Lower lobe of right lung (tissue), 2 donors: ENCODE results near the gene UNC13A. TPM values are rescaled to one million over a fixed set of nuclear protein-coding genes. Genes with fewer than 3 reads are reported as not detected.
A peak's percentile ranks its signal among the peaks of the same experiment; 100 is the strongest.

Experiments used
- ATAC-seq, 2 donors: fragments of 200-7000 bp; cut with Tn5 transposase; one replicate each; pipeline ENCODE4 v1.9.1; 2020 to 2022; ENCODE audit warnings: mild to moderate bottlenecking in 2 of 2, moderate library complexity in 2 of 2
- DNase-seq: peaks from one replicate; pipeline ENCODE4 v3.0.0-alpha.2; 2020
- H3K27ac ChIP-seq: fragments of 200-600 bp; one replicate; pipeline ENCODE4 v1.8.0; 2022
- H3K27me3 ChIP-seq: fragments of 200-600 bp; one replicate; pipeline ENCODE4 v1.8.0; 2022; ENCODE audit warnings: low read depth
- H3K36me3 ChIP-seq: fragments of 200-600 bp; one replicate; pipeline ENCODE4 v1.8.0; 2022; ENCODE audit warnings: mild to moderate bottlenecking
- H3K4me1 ChIP-seq: fragments of 200-600 bp; one replicate; pipeline ENCODE4 v1.8.0; 2022
- H3K4me3 ChIP-seq: fragments of 200-600 bp; one replicate; pipeline ENCODE4 v1.8.0; 2022; ENCODE audit warnings: mild to moderate bottlenecking
- H3K9me3 ChIP-seq: fragments of 200-600 bp; one replicate; pipeline ENCODE4 v1.8.0; 2022
- intact Hi-C: fragments of 100-400 bp; cut with DNase I; formaldehyde crosslinking; loops from one replicate; pipeline ENCODE4 v1.11.0; 2022
- total RNA-seq: library from RNA; stranded (reverse); fragmentation: NEBNext Ultra II Directional; extraction: Animal tissue kit (Norgen Biotek cat#: 25700); gene quantifications from one replicate; pipeline ENCODE4 v1.2.1, GENCODE V29; 2021
- TF ChIP-seq, protein P1 (sequence below): fragments of 200-600 bp; IDR thresholded peaks from one replicate; pipeline ENCODE4 v1.8.0; 2022; ENCODE audit warnings: antibody characterized with exemption, mild to moderate bottlenecking
- donor health status: DM: no; HTN: yes; CAD: no; lungs with severe emphysema.

The UNC13A gene
- total RNA-seq, 1 donor from 2014 or later: 0.21 TPM

DNA sequence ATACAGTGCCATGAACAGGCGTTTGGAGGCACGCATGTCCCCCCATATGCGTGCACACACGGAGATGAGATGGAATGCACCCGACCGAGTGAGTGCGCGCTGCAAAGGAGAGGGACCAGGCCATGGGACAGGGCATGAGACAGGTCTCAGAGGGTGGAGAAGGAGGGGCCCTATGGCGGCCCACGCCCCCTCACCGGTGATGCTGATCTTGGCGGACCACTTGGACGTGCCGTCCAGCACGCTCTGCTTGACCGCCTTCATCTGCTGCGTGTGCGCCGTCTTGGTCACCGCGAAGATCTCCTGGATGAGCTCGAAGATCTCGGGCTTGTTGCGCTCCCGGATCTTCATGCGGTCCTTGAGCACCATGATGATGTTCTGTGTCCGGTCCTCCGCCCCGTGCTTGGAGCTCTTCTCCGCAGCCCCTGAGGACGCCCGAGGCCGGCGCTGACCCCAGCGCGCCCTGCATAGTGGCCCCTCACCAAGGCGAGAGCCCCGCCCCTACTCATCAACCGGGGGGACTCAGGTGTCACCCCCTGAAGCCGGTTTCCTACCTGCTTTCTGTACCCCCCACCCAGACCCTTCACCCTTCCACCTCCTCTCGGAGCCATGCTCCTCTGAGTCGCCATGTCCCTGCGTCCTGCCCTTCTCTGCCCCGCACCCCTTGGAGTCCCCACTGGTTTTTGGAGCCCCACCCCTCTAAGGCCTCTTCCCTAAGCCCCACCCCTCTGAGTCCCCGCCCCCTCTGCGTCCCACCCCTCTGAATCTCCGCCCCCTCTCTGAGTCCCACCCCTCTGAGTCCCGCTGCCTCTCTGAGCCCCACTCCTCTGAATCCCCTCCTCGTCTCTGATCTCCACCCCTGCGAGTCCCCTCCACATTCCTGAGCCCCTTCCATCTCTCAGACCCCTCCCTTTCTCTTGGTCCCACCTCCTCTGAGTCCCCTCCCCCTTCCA is 40.8 kb downstream of the UNC13A start:
- TF ChIP-seq, protein P1, sequence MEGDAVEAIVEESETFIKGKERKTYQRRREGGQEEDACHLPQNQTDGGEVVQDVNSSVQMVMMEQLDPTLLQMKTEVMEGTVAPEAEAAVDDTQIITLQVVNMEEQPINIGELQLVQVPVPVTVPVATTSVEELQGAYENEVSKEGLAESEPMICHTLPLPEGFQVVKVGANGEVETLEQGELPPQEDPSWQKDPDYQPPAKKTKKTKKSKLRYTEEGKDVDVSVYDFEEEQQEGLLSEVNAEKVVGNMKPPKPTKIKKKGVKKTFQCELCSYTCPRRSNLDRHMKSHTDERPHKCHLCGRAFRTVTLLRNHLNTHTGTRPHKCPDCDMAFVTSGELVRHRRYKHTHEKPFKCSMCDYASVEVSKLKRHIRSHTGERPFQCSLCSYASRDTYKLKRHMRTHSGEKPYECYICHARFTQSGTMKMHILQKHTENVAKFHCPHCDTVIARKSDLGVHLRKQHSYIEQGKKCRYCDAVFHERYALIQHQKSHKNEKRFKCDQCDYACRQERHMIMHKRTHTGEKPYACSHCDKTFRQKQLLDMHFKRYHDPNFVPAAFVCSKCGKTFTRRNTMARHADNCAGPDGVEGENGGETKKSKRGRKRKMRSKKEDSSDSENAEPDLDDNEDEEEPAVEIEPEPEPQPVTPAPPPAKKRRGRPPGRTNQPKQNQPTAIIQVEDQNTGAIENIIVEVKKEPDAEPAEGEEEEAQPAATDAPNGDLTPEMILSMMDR: no peak
- no peaks in the 10 kb centered on the region for H3K36me3 ChIP-seq
- no peak overlapping the region for H3K27ac ChIP-seq
- H3K4me1 ChIP-seq: no peaks in the 10 kb centered on the region
- H3K27me3 ChIP-seq: peaks cover 8% of the 10 kb centered on the region
- H3K9me3 ChIP-seq: no peaks in the 10 kb centered on the region
- H3K4me3 ChIP-seq: no peak overlapping the region
- ATAC-seq: peak in 1 of 2 donors; percentile 13
- intact Hi-C loops: no loop called here
- peak; percentile 30 for DNase-seq

DNA sequence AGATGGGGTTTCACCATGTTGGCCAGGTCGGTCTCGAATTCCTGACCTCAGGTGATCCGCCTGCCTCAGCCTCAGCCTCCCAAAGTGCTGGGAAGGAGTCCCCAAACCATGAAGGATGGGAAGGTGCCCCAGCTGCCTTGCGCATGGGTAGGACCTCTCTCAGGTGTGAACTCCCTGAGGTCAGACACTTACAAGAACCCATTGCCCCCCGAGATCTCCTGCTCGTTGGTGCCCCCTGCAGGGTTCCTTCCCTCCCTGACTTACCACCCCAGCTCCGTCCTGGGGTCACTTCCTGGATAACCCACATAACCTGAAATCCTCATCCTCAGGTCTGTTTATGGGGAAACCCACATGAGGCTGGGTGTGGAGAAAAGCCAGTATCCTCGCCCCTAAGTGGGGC is 41.7 kb downstream of the UNC13A start:
- Histone ChIP-seq H3K27ac (no peak overlapping the region), H3K36me3 (no peaks in the 10 kb centered on the region), H3K4me3 (no peak overlapping the region), H3K9me3 (no peaks in the 10 kb centered on the region), H3K27me3 (peaks cover 9% of the 10 kb centered on the region), H3K4me1 (no peaks in the 10 kb centered on the region)
- no peak for ATAC-seq
- peak; percentile 11 for DNase-seq
- intact Hi-C loops: no loop called here
- TF ChIP-seq, protein P1: no peak

DNA sequence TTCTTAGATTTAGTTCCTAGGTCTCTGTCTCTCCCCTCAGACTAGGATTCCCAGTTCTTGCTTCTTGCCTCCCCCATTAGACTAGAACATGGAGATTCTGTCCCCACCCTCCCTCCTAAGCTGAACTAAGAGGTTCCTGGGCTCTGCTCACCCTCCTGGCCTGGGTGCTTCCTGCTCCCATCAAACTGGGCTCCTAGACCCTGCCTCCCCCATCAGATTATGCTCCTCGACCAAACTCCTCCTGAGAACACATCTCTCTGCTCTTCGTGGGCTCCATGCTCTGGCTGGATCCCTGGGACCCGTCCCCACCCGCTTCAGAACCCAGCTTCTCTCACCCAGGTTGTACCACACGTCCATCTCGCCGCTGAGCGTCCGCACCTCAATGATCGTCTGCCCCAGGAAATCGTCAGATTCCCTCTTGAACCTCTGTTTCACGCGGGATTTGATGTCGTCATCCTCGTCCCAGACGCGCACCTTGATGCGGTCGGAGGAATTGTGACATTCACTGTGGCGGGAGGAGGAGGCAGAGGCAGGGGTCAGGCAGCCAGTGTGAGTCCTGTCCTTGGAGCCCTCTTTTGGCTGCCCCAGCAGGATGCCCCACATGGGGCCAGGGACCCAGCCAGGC is 42.7 kb downstream of the UNC13A start:
- H3K4me3 ChIP-seq: no peak overlapping the region
- H3K27me3 ChIP-seq: peaks cover 9% of the 10 kb centered on the region
- no peaks in the 10 kb centered on the region for H3K9me3 ChIP-seq
- intact Hi-C loops: no loop called here
- no peaks in the 10 kb centered on the region for H3K4me1 ChIP-seq
- TF ChIP-seq, protein P1: no peak
- peak; percentile 34 for DNase-seq
- H3K27ac ChIP-seq: no peak overlapping the region
- H3K36me3 ChIP-seq: no peaks in the 10 kb centered on the region
- ATAC-seq: no peak

DNA sequence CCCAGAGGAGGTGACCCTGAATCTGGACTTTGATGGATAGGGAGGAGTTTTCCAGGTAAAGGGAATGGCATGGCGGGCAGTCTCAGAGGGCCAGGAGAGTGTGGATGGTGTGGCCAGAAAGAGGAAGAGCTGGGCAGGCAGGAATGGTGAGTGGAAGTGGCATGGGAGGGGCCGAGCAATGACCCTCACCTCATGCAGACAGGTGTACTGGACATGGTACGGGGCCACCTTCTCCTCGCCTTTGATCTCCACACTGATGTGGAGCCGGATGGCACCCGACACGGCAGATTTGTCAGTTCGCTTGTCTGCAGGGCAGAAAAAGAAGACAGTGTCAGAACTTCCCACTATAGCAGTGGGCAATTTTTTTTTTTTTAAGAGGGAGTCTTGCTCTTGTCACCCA is 45.5 kb downstream of the UNC13A start:
- intact Hi-C loops: no loop called here
- Histone ChIP-seq H3K27ac (no peak overlapping the region), H3K36me3 (no peaks in the 10 kb centered on the region), H3K4me3 (no peak overlapping the region), H3K4me1 (no peaks in the 10 kb centered on the region), H3K9me3 (no peaks in the 10 kb centered on the region), H3K27me3 (peaks cover 12% of the 10 kb centered on the region)
- TF ChIP-seq, protein P1: no peak
- DNase-seq (no peak), ATAC-seq (no peak)

DNA sequence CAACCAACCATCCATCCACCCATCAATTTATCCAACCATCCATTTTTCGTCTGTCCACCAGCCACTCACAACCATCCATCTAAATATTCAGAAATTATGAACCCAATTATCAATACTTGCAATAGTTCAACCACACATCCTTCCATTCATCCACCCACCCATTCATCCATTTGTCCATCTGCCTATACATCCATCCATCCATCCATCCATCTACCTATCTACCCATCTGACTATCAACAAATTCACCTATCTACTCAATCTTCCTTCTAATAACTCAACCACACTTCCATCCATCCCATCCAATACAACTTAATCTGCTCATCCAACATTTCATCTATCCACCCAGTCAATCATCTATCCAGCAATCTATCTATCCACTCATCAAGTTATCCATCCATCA is 46.3 kb downstream of the UNC13A start:
- Histone ChIP-seq H3K27ac (no peak overlapping the region), H3K9me3 (no peaks in the 10 kb centered on the region), H3K4me3 (no peak overlapping the region), H3K27me3 (peaks cover 7% of the 10 kb centered on the region), H3K36me3 (no peaks in the 10 kb centered on the region), H3K4me1 (no peaks in the 10 kb centered on the region)
- TF ChIP-seq, protein P1: no peak
- ATAC-seq (no peak), DNase-seq (no peak)
- intact Hi-C loops: no loop called here
